ENCODE results near the gene PHF2.

DNA sequence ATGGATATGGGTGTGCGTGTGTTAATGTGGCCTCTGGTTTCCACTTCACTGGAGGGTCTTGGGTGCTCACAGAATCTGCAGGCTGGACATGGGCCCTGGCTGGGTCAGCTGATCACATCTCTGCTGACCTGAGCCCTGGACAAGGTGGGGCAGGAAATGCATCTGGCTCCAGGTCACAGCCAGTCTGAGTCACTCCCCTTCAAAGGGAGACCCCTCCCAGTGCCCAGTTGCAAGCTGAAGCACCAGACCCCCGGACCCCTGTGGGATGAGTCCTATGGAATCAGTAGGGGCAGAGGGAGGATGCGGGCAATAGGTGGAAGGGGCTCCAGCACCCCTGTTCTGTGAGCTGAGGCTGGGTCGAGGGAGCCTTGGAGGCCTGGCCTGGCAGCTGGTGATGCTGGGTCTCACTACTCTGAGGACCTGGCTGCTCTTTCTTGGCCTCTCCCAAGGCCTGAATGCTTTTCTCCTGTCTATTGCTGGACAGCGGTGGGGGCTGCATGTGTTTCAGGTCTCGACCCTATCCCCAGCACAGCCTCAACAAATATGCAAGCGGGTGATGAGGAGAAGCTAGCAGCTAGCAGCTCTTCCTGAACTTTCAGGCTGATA, 54.5 kb downstream of the PHF2 start:
- no peak for TF ChIP-seq POLR2A (IDR thresholded peaks at IDR 0.05; ENCODE audit: control extremely low read depth in 1 of 2, low read depth in 2 of 2, low read length in 2 of 2)
- no peak for TF ChIP-seq BRCA1 (IDR thresholded peaks at IDR 0.05; ENCODE audit: low read depth, low read length)
- TF ChIP-seq POLR2AphosphoS5 (IDR thresholded peaks at IDR 0.05; ENCODE audit: low read depth, low read length), result no peak
- no peak for TF ChIP-seq JUND (IDR thresholded peaks at IDR 0.05; ENCODE audit: low read length)
- TF ChIP-seq, protein P1, sequence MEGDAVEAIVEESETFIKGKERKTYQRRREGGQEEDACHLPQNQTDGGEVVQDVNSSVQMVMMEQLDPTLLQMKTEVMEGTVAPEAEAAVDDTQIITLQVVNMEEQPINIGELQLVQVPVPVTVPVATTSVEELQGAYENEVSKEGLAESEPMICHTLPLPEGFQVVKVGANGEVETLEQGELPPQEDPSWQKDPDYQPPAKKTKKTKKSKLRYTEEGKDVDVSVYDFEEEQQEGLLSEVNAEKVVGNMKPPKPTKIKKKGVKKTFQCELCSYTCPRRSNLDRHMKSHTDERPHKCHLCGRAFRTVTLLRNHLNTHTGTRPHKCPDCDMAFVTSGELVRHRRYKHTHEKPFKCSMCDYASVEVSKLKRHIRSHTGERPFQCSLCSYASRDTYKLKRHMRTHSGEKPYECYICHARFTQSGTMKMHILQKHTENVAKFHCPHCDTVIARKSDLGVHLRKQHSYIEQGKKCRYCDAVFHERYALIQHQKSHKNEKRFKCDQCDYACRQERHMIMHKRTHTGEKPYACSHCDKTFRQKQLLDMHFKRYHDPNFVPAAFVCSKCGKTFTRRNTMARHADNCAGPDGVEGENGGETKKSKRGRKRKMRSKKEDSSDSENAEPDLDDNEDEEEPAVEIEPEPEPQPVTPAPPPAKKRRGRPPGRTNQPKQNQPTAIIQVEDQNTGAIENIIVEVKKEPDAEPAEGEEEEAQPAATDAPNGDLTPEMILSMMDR (IDR thresholded peaks at IDR 0.05; ENCODE audit: control extremely low read depth in 1 of 3, insufficient read depth in 1 of 3, low read depth in 1 of 3, low read length in 3 of 3), result no peak
- no peak for TF ChIP-seq KDM5A (IDR thresholded peaks at IDR 0.05; ENCODE audit: low read length)
- no peak for TF ChIP-seq SRF (IDR thresholded peaks at IDR 0.05; ENCODE audit: low read depth, low read length)

Measured in H1 (cell line).